ENCODE data around the gene TIAM2.

The TIAM2 gene

GRCh38 chr6:155024391-155025027, 29.4 kb downstream of the TIAM2 start:
- DNase-seq (ENCODE audit: low read depth, low spot score) = no peak

GRCh38 chr6:155026022-155026705, 31.0 kb downstream of the TIAM2 start:
- DNase-seq (ENCODE audit: low read depth, low spot score) = no peak

GRCh38 chr6:155026706-155027045, 31.6 kb downstream of the TIAM2 start:
- DNase-seq (ENCODE audit: low read depth, low spot score) = no peak

- DNase-seq (ENCODE audit: low read depth, low spot score) = no peak
Observed at GRCh38 chr6:155030148-155030720, 35.1 kb downstream of the TIAM2 start.

GRCh38 chr6:155031091-155031490, 36.0 kb downstream of the TIAM2 start:
- no peak for DNase-seq (ENCODE audit: low read depth, low spot score)

- no peak for DNase-seq (ENCODE audit: low read depth, low spot score)
Observed at GRCh38 chr6:155033021-155033791, 38.1 kb downstream of the TIAM2 start.

- DNase-seq (ENCODE audit: low read depth, low spot score) = no peak
Observed at GRCh38 chr6:155036907-155037306, 41.8 kb downstream of the TIAM2 start.

GRCh38 chr6:155038104-155038503, 43.0 kb downstream of the TIAM2 start:
- DNase-seq (ENCODE audit: low read depth, low spot score) = no peak

- DNase-seq (ENCODE audit: low read depth, low spot score) = no peak
Observed at GRCh38 chr6:155038527-155038926, 43.4 kb downstream of the TIAM2 start.

GRCh38 chr6:155039618-155040017, 44.5 kb downstream of the TIAM2 start:
- DNase-seq (ENCODE audit: low read depth, low spot score) = no peak

GRCh38 chr6:155040154-155040553, 45.0 kb downstream of the TIAM2 start:
- DNase-seq (ENCODE audit: low read depth, low spot score) = no peak

GRCh38 chr6:155040901-155041650, 46.0 kb downstream of the TIAM2 start:
- no peak for DNase-seq (ENCODE audit: low read depth, low spot score)

GRCh38 chr6:155041741-155042279, 46.7 kb downstream of the TIAM2 start:
- DNase-seq (ENCODE audit: low read depth, low spot score) = no peak

- DNase-seq (ENCODE audit: low read depth, low spot score) = no peak
Observed at GRCh38 chr6:155042983-155043382, 47.9 kb downstream of the TIAM2 start.

GRCh38 chr6:155045561-155046404, 50.7 kb downstream of the TIAM2 start:
- no peak for DNase-seq (ENCODE audit: low read depth, low spot score)

- no peak for DNase-seq (ENCODE audit: low read depth, low spot score)
Observed at GRCh38 chr6:155047523-155047922, 52.4 kb downstream of the TIAM2 start.

- DNase-seq (ENCODE audit: low read depth, low spot score) = no peak
Observed at GRCh38 chr6:155050311-155050710, 55.2 kb downstream of the TIAM2 start.

GRCh38 chr6:155054491-155055250, 59.6 kb downstream of the TIAM2 start:
- no peak for DNase-seq (ENCODE audit: low read depth, low spot score)

- DNase-seq (ENCODE audit: low read depth, low spot score) = no peak
Observed at GRCh38 chr6:155055729-155056128, 60.6 kb downstream of the TIAM2 start.

GRCh38 chr6:155056756-155057155, 61.6 kb downstream of the TIAM2 start:
- no peak for DNase-seq (ENCODE audit: low read depth, low spot score)

All from activated CD4-positive, CD25-positive, alpha-beta regulatory T cell treated with anti-CD3 and anti-CD28 coated beads, Interleukin-2, amount 50 U/mL, for 16 hours (primary cell).